SU-DHL-6 (cell line): ENCODE data around the gene ZSWIM5.

Experiments used
- H2AFZ ChIP-seq: fragments of 200-600 bp; sonication (generic); 2 replicates; pipeline ENCODE4 v1.6.1; 2014; ENCODE audit warnings: low read depth, mild to moderate bottlenecking, moderate library complexity, mixed read lengths, antibody characterized with exemption, low read length; ENCODE audit not compliant: severe bottlenecking
- H3F3A ChIP-seq: fragments of 200-600 bp; shearing (Covaris generic); 2 replicates; pipeline ENCODE4 v1.6.0; 2016; ENCODE audit warnings: antibody characterized with exemption, mild to moderate bottlenecking; ENCODE audit not compliant: insufficient read depth
- H3K27ac ChIP-seq: fragments of 200-600 bp; sonication (generic); 2 replicates; pipeline ENCODE4 v1.5.1; 2016; ENCODE audit warnings: low read depth, mild to moderate bottlenecking, low read length, moderate library complexity, mixed read lengths
- H3K27me3 ChIP-seq: fragments of 200-600 bp; sonication (generic), shearing (Covaris generic); 2 replicates; pipeline ENCODE4 v1.6.0; 2014; ENCODE audit warnings: mild to moderate bottlenecking, low read length
- H3K36me3 ChIP-seq: fragments of 200-600 bp; sonication (generic); 2 replicates; pipeline ENCODE4 v1.6.1; 2014; ENCODE audit warnings: mild to moderate bottlenecking, low read length, mixed read lengths
- H3K4me2 ChIP-seq: fragments of 300-600, 200-600 bp; shearing (Covaris generic), sonication (generic); 2 replicates; pipeline ENCODE4 v1.6.0; 2014; ENCODE audit warnings: low read length, low read depth, mild to moderate bottlenecking; ENCODE audit not compliant: poor library complexity, severe bottlenecking
- H3K4me3 ChIP-seq: fragments of 200-600 bp; sonication (generic); 2 replicates; pipeline ENCODE4 v1.5.1; 2014; ENCODE audit warnings: antibody characterized with exemption, low read length, mild to moderate bottlenecking, mixed read lengths; ENCODE audit not compliant: insufficient read depth, poor library complexity, severe bottlenecking
- H3K79me2 ChIP-seq: fragments of 200-600 bp; sonication (generic); 2 replicates; pipeline ENCODE4 v1.6.1; 2014; ENCODE audit warnings: mild to moderate bottlenecking, low read length, moderate library complexity; ENCODE audit not compliant: insufficient read depth
- H3K9ac ChIP-seq: fragments of 200-600 bp; sonication (generic); 2 replicates; pipeline ENCODE4 v1.7.0; 2014; ENCODE audit warnings: mild to moderate bottlenecking, low read length
- H3K9me2 ChIP-seq: fragments of 200-600 bp; sonication (generic); replicated peaks from 2 replicates; pipeline ENCODE4 v1.6.1; 2014; ENCODE audit warnings: low read length; ENCODE audit not compliant: insufficient read depth
- H3K9me3 ChIP-seq: fragments of 200-600 bp; sonication (generic); 2 replicates; pipeline ENCODE4 v1.6.1; 2014; ENCODE audit warnings: low read length, mixed read lengths; ENCODE audit not compliant: insufficient read depth
- H4K20me1 ChIP-seq: fragments of 200-600 bp; sonication (generic); 2 replicates; pipeline ENCODE4 v1.6.1; 2014; ENCODE audit warnings: low read depth, mild to moderate bottlenecking, antibody characterized with exemption, low read length, moderate library complexity, mixed read lengths
- EZH2phosphoT487 ChIP-seq: fragments of 200-600 bp; sonication (generic), shearing (Covaris generic); conservative IDR thresholded peaks from 2 replicates; pipeline ENCODE4 v1.6.1; 2018; ENCODE audit warnings: mild to moderate bottlenecking, antibody characterized with exemption, low read length, moderate library complexity, mixed read lengths
- TF ChIP-seq, protein P1 (sequence below): fragments of 200-600 bp; sonication (generic); IDR thresholded peaks from one replicate; pipeline ENCODE4 v1.5.1; 2017; ENCODE audit warnings: antibody characterized with exemption, mild to moderate bottlenecking, low read length, moderate library complexity; ENCODE audit not compliant: insufficient read depth, poor library complexity, severe bottlenecking

The ZSWIM5 gene

DNA sequence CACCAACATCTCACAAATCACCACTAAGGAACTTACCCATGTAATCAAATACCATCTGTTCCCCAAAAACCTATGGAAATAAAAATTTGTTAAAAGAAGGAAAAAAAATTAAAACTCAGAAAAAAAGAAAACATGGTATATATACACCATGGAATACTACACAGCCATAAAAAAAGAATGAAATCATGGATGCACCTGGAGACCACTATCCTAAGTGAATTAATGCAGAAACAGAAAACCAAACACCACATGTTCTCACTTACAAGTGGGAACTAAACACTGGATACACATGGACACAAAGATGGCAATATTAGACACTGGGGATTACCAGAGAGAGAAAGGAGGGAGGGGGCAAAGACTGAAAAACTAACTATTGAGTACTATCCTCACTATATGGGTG is 50.4 kb downstream of the ZSWIM5 start:
- TF ChIP-seq, protein P1, sequence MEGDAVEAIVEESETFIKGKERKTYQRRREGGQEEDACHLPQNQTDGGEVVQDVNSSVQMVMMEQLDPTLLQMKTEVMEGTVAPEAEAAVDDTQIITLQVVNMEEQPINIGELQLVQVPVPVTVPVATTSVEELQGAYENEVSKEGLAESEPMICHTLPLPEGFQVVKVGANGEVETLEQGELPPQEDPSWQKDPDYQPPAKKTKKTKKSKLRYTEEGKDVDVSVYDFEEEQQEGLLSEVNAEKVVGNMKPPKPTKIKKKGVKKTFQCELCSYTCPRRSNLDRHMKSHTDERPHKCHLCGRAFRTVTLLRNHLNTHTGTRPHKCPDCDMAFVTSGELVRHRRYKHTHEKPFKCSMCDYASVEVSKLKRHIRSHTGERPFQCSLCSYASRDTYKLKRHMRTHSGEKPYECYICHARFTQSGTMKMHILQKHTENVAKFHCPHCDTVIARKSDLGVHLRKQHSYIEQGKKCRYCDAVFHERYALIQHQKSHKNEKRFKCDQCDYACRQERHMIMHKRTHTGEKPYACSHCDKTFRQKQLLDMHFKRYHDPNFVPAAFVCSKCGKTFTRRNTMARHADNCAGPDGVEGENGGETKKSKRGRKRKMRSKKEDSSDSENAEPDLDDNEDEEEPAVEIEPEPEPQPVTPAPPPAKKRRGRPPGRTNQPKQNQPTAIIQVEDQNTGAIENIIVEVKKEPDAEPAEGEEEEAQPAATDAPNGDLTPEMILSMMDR = no peak
- TF ChIP-seq EZH2phosphoT487 = no peak
- no peaks in the 10 kb centered on the region for H3K9me2 ChIP-seq

DNA sequence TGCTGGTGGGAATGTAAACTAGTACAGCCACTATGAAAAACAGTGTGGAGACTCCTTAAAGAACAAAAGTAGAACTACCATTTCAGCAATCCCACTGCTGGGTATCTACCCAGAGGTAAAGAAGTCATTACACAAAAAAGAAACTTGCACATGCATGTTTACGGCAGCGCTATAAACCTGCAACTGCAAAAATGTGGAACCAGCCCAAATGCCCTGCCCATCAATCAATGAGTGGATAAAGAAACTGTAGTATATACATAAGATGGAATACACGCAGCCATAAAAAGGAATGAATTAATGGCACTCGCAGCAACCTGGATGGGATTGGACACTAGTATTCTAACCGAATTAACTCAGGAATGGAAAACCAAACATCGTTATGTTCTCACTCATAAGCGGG is 51.0 kb downstream of the ZSWIM5 start:
- H3K4me2 ChIP-seq = no peak overlapping the region
- H4K20me1 ChIP-seq = no peaks in the 10 kb centered on the region
- H3K4me3 ChIP-seq = no peak overlapping the region
- H3K36me3 ChIP-seq = no peaks in the 10 kb centered on the region
- H3K79me2 ChIP-seq = no peaks in the 10 kb centered on the region
- H2AFZ ChIP-seq = no peak overlapping the region
- no peak for TF ChIP-seq EZH2phosphoT487
- TF ChIP-seq, protein P1 = no peak
- no peaks in the 10 kb centered on the region for H3F3A ChIP-seq
- H3K27me3 ChIP-seq = no peaks in the 10 kb centered on the region
- no peak overlapping the region for H3K9ac ChIP-seq
- no peak overlapping the region for H3K27ac ChIP-seq
- H3K9me2 ChIP-seq = no peaks in the 10 kb centered on the region
- no peaks in the 10 kb centered on the region for H3K9me3 ChIP-seq

More for the DNA sequence above, 50.4 kb downstream of the ZSWIM5 start:
- Histone ChIP-seq H3K79me2 (no peaks in the 10 kb centered on the region), H4K20me1 (no peaks in the 10 kb centered on the region), H2AFZ (no peak overlapping the region), H3K9me3 (no peaks in the 10 kb centered on the region), H3K27ac (no peak overlapping the region), H3K27me3 (no peaks in the 10 kb centered on the region), H3K4me2 (no peak overlapping the region), H3K9ac (no peak overlapping the region), H3F3A (no peaks in the 10 kb centered on the region), H3K4me3 (no peak overlapping the region), H3K36me3 (no peaks in the 10 kb centered on the region)

DNA sequence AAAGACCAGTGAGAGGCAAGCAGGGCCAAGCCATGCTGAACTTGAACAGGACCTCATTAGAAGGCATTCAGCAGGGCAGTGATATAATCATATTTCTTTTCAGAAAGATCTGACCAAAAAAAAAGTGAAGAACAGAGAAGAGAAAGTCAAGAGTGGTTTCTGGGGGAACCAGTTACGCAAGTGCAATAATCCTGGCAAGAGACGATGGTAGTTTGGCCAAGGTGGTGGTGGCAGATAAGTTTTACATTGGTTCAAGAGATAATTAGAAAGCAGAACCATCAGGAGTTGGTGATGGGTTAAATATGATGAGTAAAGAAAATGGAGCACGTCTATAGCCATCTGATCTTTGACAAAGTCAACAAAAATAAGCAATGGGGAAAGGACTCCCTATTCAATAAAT is 54.3 kb downstream of the ZSWIM5 start:
- TF ChIP-seq EZH2phosphoT487 = no peak
- TF ChIP-seq, protein P1 = no peak
- Histone ChIP-seq H4K20me1 (no peaks in the 10 kb centered on the region), H3K27ac (no peak overlapping the region), H3K4me2 (no peak overlapping the region), H3K9me2 (no peaks in the 10 kb centered on the region), H3K9ac (no peak overlapping the region), H2AFZ (no peak overlapping the region), H3K36me3 (no peaks in the 10 kb centered on the region), H3K9me3 (no peaks in the 10 kb centered on the region), H3K27me3 (no peaks in the 10 kb centered on the region), H3K79me2 (no peaks in the 10 kb centered on the region), H3F3A (no peaks in the 10 kb centered on the region), H3K4me3 (no peak overlapping the region)
